Measurements from ENCODE around the gene HECTD2. TPM values are rescaled to one million over a fixed set of nuclear protein-coding genes. Genes with fewer than 3 reads are reported as not detected.

HECTD2 gene
- total RNA-seq, 1 donor from 2014 or later: 8.1 TPM

- no peak for TF ChIP-seq CTCF (IDR thresholded peaks at IDR 0.05)
- ChIA-PET POLR2A (no interaction called here), CTCF (no interaction called here)
- Mint-ChIP-seq H3K27me3 (no peaks in the 10 kb centered on the region), H3K4me1 (peaks cover 13% of the 10 kb centered on the region), H3K27ac (no peak overlapping the region), H3K36me3 (ENCODE audit: low read depth) (peaks cover 2% of the 10 kb centered on the region), H3K4me3 (no peak overlapping the region), H3K9me3 (no peaks in the 10 kb centered on the region)
- DNase-seq (no peak), ATAC-seq (ENCODE audit: low read depth) (no peak)
- intact Hi-C loops (cut with micrococcal nuclease): no loop called here
Measured at GRCh38 chr10:91406322-91406721, 3.8 kb upstream of the HECTD2 start.

GRCh38 chr10:91409069-91409868 lies 875 bp upstream of the HECTD2 start:
- peaks cover 2% of the 10 kb centered on the region for H3K36me3 Mint-ChIP-seq (ENCODE audit: low read depth)
- ChIA-PET POLR2A (interaction anchor here (0.6 to 1.2 kb wide), 4 partner anchors 18 to 528 kb away, joined by 3 to 6 read pairs (median 4); no protein-coding TSS in a partner anchor), CTCF (interaction anchor here (1.0 to 1.2 kb wide), 3 partner anchors 21 to 159 kb away, joined by 3 read pairs; no protein-coding TSS in a partner anchor)
- DNase-seq: no peak
- no peak for TF ChIP-seq CTCF (IDR thresholded peaks at IDR 0.05)
- ATAC-seq (ENCODE audit: low read depth): peak; percentile 35
- H3K27me3 Mint-ChIP-seq: no peaks in the 10 kb centered on the region
- H3K4me1 Mint-ChIP-seq: peaks cover 13% of the 10 kb centered on the region
- no peaks in the 10 kb centered on the region for H3K9me3 Mint-ChIP-seq
- H3K4me3 Mint-ChIP-seq: peak overlapping the region; percentile 88
- intact Hi-C loops (cut with micrococcal nuclease): no loop called here
- peak overlapping the region; percentile 90 for H3K27ac Mint-ChIP-seq

- Mint-ChIP-seq H3K9me3 (no peaks in the 10 kb centered on the region), H3K4me1 (peaks cover 13% of the 10 kb centered on the region), H3K27me3 (no peaks in the 10 kb centered on the region), H3K36me3 (ENCODE audit: low read depth) (peaks cover 2% of the 10 kb centered on the region), H3K27ac (peak overlapping the region; percentile 90), H3K4me3 (peak overlapping the region; percentile 89)
- DNase-seq: no peak
- CTCF ChIA-PET: no interaction called here
- no peak for ATAC-seq (ENCODE audit: low read depth)
- no peak for TF ChIP-seq CTCF (IDR thresholded peaks at IDR 0.05)
- POLR2A ChIA-PET: interaction anchor here (0.6 to 1.8 kb wide), 4 partner anchors 9 to 545 kb away, joined by 3 to 4 read pairs (median 4); no protein-coding TSS in a partner anchor
- intact Hi-C loops (cut with micrococcal nuclease): loop anchor here (1.0 to 10.0 kb wide), 11 partner anchors 22 to 1766 kb away; partner anchors contain the start of genes EXOC6, PANK1, PCGF5 and RPP30
Measured at GRCh38 chr10:91410638-91411371, 661 bp downstream of the HECTD2 start.

GRCh38 chr10:91411621-91412020 lies 1.5 kb downstream of the HECTD2 start:
- H3K27ac Mint-ChIP-seq: peak overlapping the region; percentile 8
- no peak for TF ChIP-seq CTCF (IDR thresholded peaks at IDR 0.05)
- intact Hi-C loops (cut with micrococcal nuclease): loop anchor here (2.0 to 10.0 kb wide), 5 partner anchors 191 to 1767 kb away; partner anchors contain the start of genes EXOC6, PANK1, PCGF5 and RPP30
- peak overlapping the region; percentile 36 for H3K4me3 Mint-ChIP-seq
- H3K27me3 Mint-ChIP-seq: no peaks in the 10 kb centered on the region
- POLR2A ChIA-PET: interaction anchor here (0.6 to 1.8 kb wide), 3 partner anchors 9 to 546 kb away, joined by 3 to 4 read pairs (median 4); no protein-coding TSS in a partner anchor
- peaks cover 13% of the 10 kb centered on the region for H3K4me1 Mint-ChIP-seq
- ATAC-seq (ENCODE audit: low read depth) (no peak), DNase-seq (no peak)
- CTCF ChIA-PET: no interaction called here
- peaks cover 2% of the 10 kb centered on the region for H3K36me3 Mint-ChIP-seq (ENCODE audit: low read depth)
- H3K9me3 Mint-ChIP-seq: no peaks in the 10 kb centered on the region

Data from activated B cell treated with CpG ODN at 0.5 μM for 24 hours (primary cell).